Measurements from ENCODE around the gene EIF2D.

EIF2D gene

GRCh38 chr1:206558794-206559671 is 53.2 kb downstream of the EIF2D start:
- TF ChIP-seq GATA2 (IDR thresholded peaks at IDR 0.05; ENCODE audit: low read depth, low read length): no peak
- no peak for TF ChIP-seq GATA3 (IDR thresholded peaks at IDR 0.05; ENCODE audit: low read depth, low read length)

- TF ChIP-seq GATA3 (IDR thresholded peaks at IDR 0.05; ENCODE audit: low read depth, low read length) (no peak), GATA2 (IDR thresholded peaks at IDR 0.05; ENCODE audit: low read depth, low read length) (no peak)
Observed at GRCh38 chr1:206557636-206558473, 54.4 kb downstream of the EIF2D start.

GRCh38 chr1:206556750-206557635 is 55.3 kb downstream of the EIF2D start:
- TF ChIP-seq GATA2 (IDR thresholded peaks at IDR 0.05; ENCODE audit: low read depth, low read length) (no peak), GATA3 (IDR thresholded peaks at IDR 0.05; ENCODE audit: low read depth, low read length) (no peak)

- TF ChIP-seq GATA2 (IDR thresholded peaks at IDR 0.05; ENCODE audit: low read depth, low read length): no peak
- TF ChIP-seq GATA3 (IDR thresholded peaks at IDR 0.05; ENCODE audit: low read depth, low read length): no peak
Observed at GRCh38 chr1:206556047-206556749, 56.1 kb downstream of the EIF2D start.

GRCh38 chr1:206555473-206555935 is 56.8 kb downstream of the EIF2D start:
- TF ChIP-seq GATA2 (IDR thresholded peaks at IDR 0.05; ENCODE audit: low read depth, low read length) (no peak), GATA3 (IDR thresholded peaks at IDR 0.05; ENCODE audit: low read depth, low read length) (no peak)

- TF ChIP-seq GATA2 (IDR thresholded peaks at IDR 0.05; ENCODE audit: low read depth, low read length): no peak
- no peak for TF ChIP-seq GATA3 (IDR thresholded peaks at IDR 0.05; ENCODE audit: low read depth, low read length)
Observed at GRCh38 chr1:206554701-206555472, 57.4 kb downstream of the EIF2D start.

GRCh38 chr1:206554211-206554610 is 58.1 kb downstream of the EIF2D start:
- TF ChIP-seq GATA3 (IDR thresholded peaks at IDR 0.05; ENCODE audit: low read depth, low read length) (no peak), GATA2 (IDR thresholded peaks at IDR 0.05; ENCODE audit: low read depth, low read length) (no peak)

- TF ChIP-seq GATA2 (IDR thresholded peaks at IDR 0.05; ENCODE audit: low read depth, low read length): no peak
- no peak for TF ChIP-seq GATA3 (IDR thresholded peaks at IDR 0.05; ENCODE audit: low read depth, low read length)
Observed at GRCh38 chr1:206551986-206552326, 60.3 kb downstream of the EIF2D start.

- TF ChIP-seq GATA3 (IDR thresholded peaks at IDR 0.05; ENCODE audit: low read depth, low read length): no peak
- no peak for TF ChIP-seq GATA2 (IDR thresholded peaks at IDR 0.05; ENCODE audit: low read depth, low read length)
Observed at GRCh38 chr1:206551296-206551985, 60.8 kb downstream of the EIF2D start.

- TF ChIP-seq GATA3 (IDR thresholded peaks at IDR 0.05; ENCODE audit: low read depth, low read length) (no peak), GATA2 (IDR thresholded peaks at IDR 0.05; ENCODE audit: low read depth, low read length) (no peak)
Observed at GRCh38 chr1:206550446-206550845, 61.8 kb downstream of the EIF2D start.

- TF ChIP-seq GATA2 (IDR thresholded peaks at IDR 0.05; ENCODE audit: low read depth, low read length) (no peak), GATA3 (IDR thresholded peaks at IDR 0.05; ENCODE audit: low read depth, low read length) (no peak)
Observed at GRCh38 chr1:206547104-206547503, 65.2 kb downstream of the EIF2D start.

- TF ChIP-seq GATA3 (IDR thresholded peaks at IDR 0.05; ENCODE audit: low read depth, low read length) (no peak), GATA2 (IDR thresholded peaks at IDR 0.05; ENCODE audit: low read depth, low read length) (no peak)
Observed at GRCh38 chr1:206545351-206545750, 66.9 kb downstream of the EIF2D start.
